ENCODE data around the gene LTBP1. TPM values are rescaled to one million over a fixed set of nuclear protein-coding genes. Genes with fewer than 3 reads are reported as not detected.

The LTBP1 gene
- total RNA-seq, 1 donor from 2014 or later, result 0.07 TPM

- ATAC-seq (ENCODE audit: low read depth) (no peak), DNase-seq (no peak)
- Mint-ChIP-seq H3K9me3 (no peaks in the 10 kb centered on the region), H3K4me3 (no peak overlapping the region), H3K27ac (no peak overlapping the region), H3K4me1 (no peaks in the 10 kb centered on the region), H3K36me3 (ENCODE audit: low read depth) (no peaks in the 10 kb centered on the region), H3K27me3 (peaks cover 7% of the 10 kb centered on the region)
- TF ChIP-seq CTCF (IDR thresholded peaks at IDR 0.05), result no peak
- intact Hi-C loops (cut with micrococcal nuclease), result no loop called here
- CTCF ChIA-PET, result no interaction called here
- POLR2A ChIA-PET, result no interaction called here
These were observed 249.9 kb downstream of the LTBP1 start for GRCh38 chr2:33196700-33197099.

- no peaks in the 10 kb centered on the region for H3K4me1 Mint-ChIP-seq
- POLR2A ChIA-PET, result no interaction called here
- no peak for TF ChIP-seq CTCF (IDR thresholded peaks at IDR 0.05)
- DNase-seq, result no peak
- CTCF ChIA-PET, result no interaction called here
- no peak overlapping the region for H3K4me3 Mint-ChIP-seq
- intact Hi-C loops (cut with micrococcal nuclease), result no loop called here
- no peak for ATAC-seq (ENCODE audit: low read depth)
- H3K9me3 Mint-ChIP-seq, result no peaks in the 10 kb centered on the region
- no peaks in the 10 kb centered on the region for H3K36me3 Mint-ChIP-seq (ENCODE audit: low read depth)
- no peak overlapping the region for H3K27ac Mint-ChIP-seq
- peaks cover 6% of the 10 kb centered on the region for H3K27me3 Mint-ChIP-seq
These were observed 250.6 kb downstream of the LTBP1 start for GRCh38 chr2:33197198-33197938.

GRCh38 chr2:33202641-33203522 is 256.1 kb downstream of the LTBP1 start:
- no peak for TF ChIP-seq CTCF (IDR thresholded peaks at IDR 0.05)
- H3K27me3 Mint-ChIP-seq, result peaks cover 5% of the 10 kb centered on the region
- POLR2A ChIA-PET, result no interaction called here
- no peak for ATAC-seq (ENCODE audit: low read depth)
- H3K36me3 Mint-ChIP-seq (ENCODE audit: low read depth), result no peaks in the 10 kb centered on the region
- peaks cover 2% of the 10 kb centered on the region for H3K4me1 Mint-ChIP-seq
- no peak for DNase-seq
- CTCF ChIA-PET, result no interaction called here
- intact Hi-C loops (cut with micrococcal nuclease), result no loop called here
- no peak overlapping the region for H3K27ac Mint-ChIP-seq
- no peak overlapping the region for H3K4me3 Mint-ChIP-seq
- no peaks in the 10 kb centered on the region for H3K9me3 Mint-ChIP-seq

GRCh38 chr2:33204945-33205344 is 258.2 kb downstream of the LTBP1 start:
- H3K4me3 Mint-ChIP-seq, result no peak overlapping the region
- H3K36me3 Mint-ChIP-seq (ENCODE audit: low read depth), result no peaks in the 10 kb centered on the region
- CTCF ChIA-PET, result no interaction called here
- H3K27ac Mint-ChIP-seq, result no peak overlapping the region
- no peak for DNase-seq
- TF ChIP-seq CTCF (IDR thresholded peaks at IDR 0.05), result no peak
- peaks cover 6% of the 10 kb centered on the region for H3K27me3 Mint-ChIP-seq
- intact Hi-C loops (cut with micrococcal nuclease), result no loop called here
- ATAC-seq (ENCODE audit: low read depth), result no peak
- H3K4me1 Mint-ChIP-seq, result peaks cover 2% of the 10 kb centered on the region
- H3K9me3 Mint-ChIP-seq, result no peaks in the 10 kb centered on the region
- POLR2A ChIA-PET, result no interaction called here

GRCh38 chr2:33205693-33206434 is 259.1 kb downstream of the LTBP1 start:
- DNase-seq, result no peak
- H3K36me3 Mint-ChIP-seq (ENCODE audit: low read depth), result no peaks in the 10 kb centered on the region
- H3K27me3 Mint-ChIP-seq, result peaks cover 6% of the 10 kb centered on the region
- H3K9me3 Mint-ChIP-seq, result no peaks in the 10 kb centered on the region
- ChIA-PET POLR2A (interaction anchor here (0.5 kb wide), 1 partner anchor 129 kb away, joined by 3 read pairs; no protein-coding TSS in a partner anchor), CTCF (no interaction called here)
- peaks cover 2% of the 10 kb centered on the region for H3K4me1 Mint-ChIP-seq
- H3K27ac Mint-ChIP-seq, result no peak overlapping the region
- ATAC-seq (ENCODE audit: low read depth), result no peak
- TF ChIP-seq CTCF (IDR thresholded peaks at IDR 0.05), result no peak
- intact Hi-C loops (cut with micrococcal nuclease), result no loop called here
- H3K4me3 Mint-ChIP-seq, result no peak overlapping the region

Data from activated B cell treated with CpG ODN at 0.5 μM for 24 hours (primary cell).